Activated gamma-delta T cell treated with anti-CD3 and anti-CD28 coated beads, Interleukin-2, amount 50 U/mL, for 16 hours (primary cell): Measurements from ENCODE around the gene QRICH1.

Experiments used
- DNase-seq: peaks from one replicate; pipeline ENCODE4 v3.0.0-alpha.2; 2020; ENCODE audit warnings: low read depth

Gene QRICH1

GRCh38 chr3:49032646-49033304, 61.1 kb downstream of the QRICH1 start:
- no peak for DNase-seq

- DNase-seq = no peak
Measured at GRCh38 chr3:49030321-49030720, 63.5 kb downstream of the QRICH1 start.

GRCh38 chr3:49029563-49029884, 64.3 kb downstream of the QRICH1 start:
- no peak for DNase-seq

- DNase-seq = peak; percentile 85
Measured at GRCh38 chr3:49028673-49029562, 65.0 kb downstream of the QRICH1 start, which contains the start of gene IMPDH2. IMPDH2 (minus strand) TSS chr3:49029398; CDS start chr3:49029350, 48 bp downstream.

- no peak for DNase-seq
Measured at GRCh38 chr3:49028298-49028672, 65.6 kb downstream of the QRICH1 start.

- no peak for DNase-seq
Measured at GRCh38 chr3:49027634-49028033, 66.2 kb downstream of the QRICH1 start.

GRCh38 chr3:49026536-49026935, 67.3 kb downstream of the QRICH1 start:
- no peak for DNase-seq

- no peak for DNase-seq
Measured at GRCh38 chr3:49025793-49026520, 67.9 kb downstream of the QRICH1 start.

- DNase-seq = no peak
Measured at GRCh38 chr3:49025005-49025792, 68.7 kb downstream of the QRICH1 start.

GRCh38 chr3:49024449-49024848, 69.4 kb downstream of the QRICH1 start:
- DNase-seq = no peak

- no peak for DNase-seq
Measured at GRCh38 chr3:49023775-49024174, 70.1 kb downstream of the QRICH1 start.

- DNase-seq = no peak
Measured at GRCh38 chr3:49022688-49023171, 71.1 kb downstream of the QRICH1 start.

- peak; percentile 87 for DNase-seq
Measured at GRCh38 chr3:49021813-49022687, 71.8 kb downstream of the QRICH1 start, which contains the start of gene NDUFAF3. NDUFAF3 (plus strand) TSS chr3:49022121; CDS start chr3:49022145, 24 bp downstream.

- peak; percentile 98 for DNase-seq
Measured at GRCh38 chr3:49021213-49021812, 72.6 kb downstream of the QRICH1 start.

GRCh38 chr3:49020330-49021212, 73.3 kb downstream of the QRICH1 start:
- DNase-seq = no peak

GRCh38 chr3:49019941-49020329, 73.9 kb downstream of the QRICH1 start:
- no peak for DNase-seq

GRCh38 chr3:49018707-49019006, 75.2 kb downstream of the QRICH1 start:
- DNase-seq = no peak

- no peak for DNase-seq
Measured at GRCh38 chr3:49017971-49018706, 75.7 kb downstream of the QRICH1 start, which contains the start of gene DALRD3. DALRD3 (minus strand) TSS chr3:49018580; CDS start chr3:49018564, 16 bp downstream.
